GM21825 (cell line): ENCODE results near the gene CHCT1.

Experiments
- ATAC-seq: cut with Tn5 transposase; IDR thresholded peaks from one replicate; pipeline ENCODE4 v1.9.1; 2021; ENCODE audit warnings: mild to moderate bottlenecking, moderate library complexity; ENCODE audit not compliant: unreplicated experiment

Gene CHCT1

DNA sequence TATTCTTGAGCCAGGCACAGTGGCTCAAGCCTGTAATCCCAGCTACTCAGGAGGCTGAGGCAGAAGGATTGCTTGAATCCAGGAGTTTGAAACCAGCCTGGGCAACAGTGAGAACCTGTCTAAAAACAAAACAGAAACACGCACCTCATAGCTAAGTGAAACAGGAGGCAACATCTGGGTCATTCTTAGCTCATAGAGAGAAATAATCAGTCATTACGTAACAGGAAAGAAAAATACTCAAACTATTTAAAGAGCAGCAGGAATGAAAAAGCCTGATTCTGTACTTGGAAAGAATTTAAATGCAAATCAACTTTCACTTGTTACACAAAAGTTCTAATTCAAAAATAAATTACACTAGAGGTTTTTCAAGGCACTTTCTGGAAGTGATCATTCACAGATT is 17.2 kb downstream of the CHCT1 start:
- no peak for ATAC-seq

DNA sequence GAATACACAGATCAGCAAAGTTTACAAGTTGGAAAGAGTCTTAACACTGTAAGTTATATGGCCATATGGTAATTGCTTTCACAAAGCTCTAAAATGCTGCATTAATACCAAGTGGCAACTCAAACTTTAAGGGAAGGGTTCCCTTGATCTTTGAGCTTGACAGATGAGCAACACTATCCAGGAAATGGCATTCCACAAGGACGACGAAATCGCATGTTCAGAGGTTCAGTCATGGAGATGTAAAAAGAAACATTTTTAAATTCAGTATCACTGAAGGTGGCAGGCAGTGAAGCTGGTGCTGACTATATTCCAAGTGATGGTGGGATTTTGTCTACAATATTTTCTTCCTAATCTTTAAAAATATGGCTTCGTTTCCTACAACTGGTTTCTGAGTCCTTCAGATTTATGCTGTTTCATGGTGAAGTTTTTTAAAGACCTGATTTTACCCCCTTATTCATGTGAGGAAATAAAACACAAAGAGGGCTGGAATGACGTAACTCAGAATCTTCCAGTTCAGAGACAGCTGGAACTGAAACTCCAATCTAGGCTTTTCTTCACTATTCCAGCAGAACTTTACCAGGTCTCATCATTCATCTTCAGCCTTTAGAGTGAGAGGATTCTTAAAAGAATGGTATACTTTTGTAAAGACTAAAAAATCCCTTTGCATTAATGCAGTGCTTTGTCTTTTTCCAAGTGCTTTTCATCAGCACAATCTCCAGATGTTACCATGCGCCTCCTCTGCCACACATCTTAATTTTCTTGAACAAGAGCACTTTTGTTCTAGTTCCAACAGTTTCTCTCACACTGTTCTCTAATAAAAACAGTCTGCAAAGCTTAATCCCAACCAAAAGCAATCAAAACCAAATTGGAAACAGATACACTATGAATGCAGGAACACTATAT is 20.2 kb downstream of the CHCT1 start:
- no peak for ATAC-seq

DNA sequence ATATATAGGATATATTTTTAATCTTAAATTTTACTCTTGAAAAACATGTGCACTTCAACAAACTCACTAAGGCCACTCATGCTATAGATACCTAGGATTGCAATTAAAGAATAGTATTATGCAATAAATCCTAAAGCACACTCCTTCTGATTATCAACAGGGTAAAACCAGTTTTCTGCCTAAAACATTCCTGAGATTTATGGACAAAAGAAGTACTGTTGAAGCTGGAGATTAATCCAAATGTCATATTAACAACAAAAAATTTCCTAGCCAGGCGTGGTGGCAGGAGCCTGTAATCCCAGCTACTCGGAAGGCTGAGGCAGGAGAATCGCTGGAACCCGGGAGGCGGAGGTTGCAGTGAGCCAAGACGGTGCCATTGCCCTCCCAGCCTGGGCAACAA is 21.4 kb downstream of the CHCT1 start:
- ATAC-seq, result no peak

DNA sequence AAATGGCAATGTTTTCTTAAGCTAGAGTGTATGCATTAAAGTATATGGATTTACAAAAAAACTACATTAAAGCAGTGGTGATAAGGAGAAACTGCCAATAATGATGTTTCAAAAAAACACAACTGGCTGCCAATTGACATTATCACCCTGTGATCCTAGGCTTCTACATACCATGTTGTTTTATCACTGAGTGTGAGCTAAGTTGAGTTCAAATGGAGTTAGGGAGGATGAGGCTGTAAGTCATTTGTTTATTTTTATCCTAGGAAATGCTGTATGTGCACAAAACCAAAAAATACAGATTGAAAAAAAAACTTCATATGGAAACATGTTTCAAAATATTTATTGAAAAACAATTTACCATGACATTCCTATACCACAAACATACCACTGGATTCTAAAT is 22.9 kb downstream of the CHCT1 start:
- ATAC-seq, result no peak

DNA sequence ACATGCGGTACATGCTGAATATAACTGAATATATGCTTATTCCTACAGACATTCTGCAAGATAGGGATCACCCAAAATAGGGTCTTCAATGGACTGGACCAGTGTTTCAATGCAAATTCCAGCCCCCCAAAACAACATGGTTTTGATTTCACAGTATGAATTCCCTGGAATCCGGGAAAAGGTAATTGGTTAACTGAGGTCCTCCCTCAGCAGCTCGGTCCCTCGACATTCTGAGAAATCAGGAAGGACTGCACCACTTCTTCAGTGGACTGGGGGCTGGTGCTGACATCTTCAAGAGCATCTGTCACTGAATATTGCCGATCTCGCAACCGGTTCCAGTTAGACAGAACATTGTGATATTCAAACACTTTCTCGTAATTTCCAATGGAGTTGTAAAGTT is 25.1 kb downstream of the CHCT1 start:
- ATAC-seq, result no peak

GRCh38 chr17:60451071-60451470 is 28.8 kb downstream of the CHCT1 start:
- ATAC-seq, result no peak

- ATAC-seq, result no peak
Measured at GRCh38 chr17:60451965-60452364, 29.7 kb downstream of the CHCT1 start.

DNA sequence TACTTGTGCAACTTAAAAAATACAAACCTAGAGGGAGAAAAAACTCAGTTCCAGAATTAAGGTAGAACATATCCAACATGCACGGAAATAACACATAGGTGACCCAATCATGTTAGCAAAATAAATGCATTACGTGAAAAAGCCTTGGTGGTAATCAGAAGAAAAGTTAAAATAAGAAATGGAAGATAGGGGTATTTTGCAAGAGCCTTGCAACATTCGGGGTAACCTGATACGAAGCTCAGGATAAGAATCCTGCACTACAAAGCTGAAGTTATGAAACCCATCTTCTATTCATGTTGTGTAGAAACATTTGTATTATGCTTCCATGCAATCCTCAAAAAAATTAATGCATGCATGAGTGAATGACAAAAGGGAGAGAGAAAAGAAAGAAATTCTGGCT is 33.1 kb downstream of the CHCT1 start:
- no peak for ATAC-seq

GRCh38 chr17:60457148-60457547 is 34.9 kb downstream of the CHCT1 start:
- no peak for ATAC-seq

DNA sequence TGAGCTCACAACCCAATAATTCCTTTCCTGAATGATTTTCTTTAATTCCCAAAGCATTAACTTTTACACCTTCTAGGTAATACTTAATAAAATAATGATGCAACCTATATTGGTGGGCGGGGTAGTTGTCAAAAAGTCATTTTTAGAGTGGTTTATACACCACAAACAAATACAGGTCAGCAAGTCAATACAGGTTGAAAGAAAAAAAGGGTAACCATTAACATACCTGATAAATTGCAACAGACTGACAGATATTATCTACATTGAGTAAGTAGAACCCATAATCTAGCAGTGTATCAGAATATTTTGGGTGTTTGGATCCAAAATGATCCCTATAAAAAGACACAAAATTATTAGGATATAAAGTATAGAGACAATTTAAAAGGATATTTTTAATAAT is 39.3 kb downstream of the CHCT1 start:
- no peak for ATAC-seq

GRCh38 chr17:60463157-60463835 is 41.0 kb downstream of the CHCT1 start:
- no peak for ATAC-seq

DNA sequence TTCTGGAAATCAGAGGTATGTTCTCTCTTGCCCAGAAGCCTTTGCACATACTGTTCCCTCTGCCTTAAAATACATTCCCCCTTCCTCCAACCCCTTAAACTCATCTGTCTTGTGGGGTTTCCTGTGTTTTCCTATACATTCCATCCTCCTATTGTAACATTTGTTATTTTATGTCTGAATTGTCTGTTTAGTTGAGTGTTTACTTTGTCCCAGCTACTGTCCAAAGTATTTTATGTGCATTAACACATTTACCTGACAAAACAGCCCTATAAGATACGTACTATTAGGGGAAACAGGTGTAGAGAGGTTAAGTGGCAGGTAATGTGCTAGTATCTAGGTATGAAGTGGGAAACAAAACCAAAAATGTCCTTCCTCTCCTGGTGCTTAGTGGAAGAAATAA is 42.1 kb downstream of the CHCT1 start:
- ATAC-seq, result no peak

GRCh38 chr17:60468371-60468770 is 46.1 kb downstream of the CHCT1 start:
- no peak for ATAC-seq

GRCh38 chr17:60471451-60471850 is 49.2 kb downstream of the CHCT1 start:
- ATAC-seq, result no peak

- no peak for ATAC-seq
Measured at GRCh38 chr17:60472449-60472848, 50.2 kb downstream of the CHCT1 start.

GRCh38 chr17:60473788-60474187 is 51.5 kb downstream of the CHCT1 start:
- ATAC-seq, result no peak
